A673 (cell line): Measurements from ENCODE around the gene FARP1.

Experiments
- CTCF ChIP-seq: fragments of 300-800, 200-600 bp; sonication (generic); conservative IDR thresholded peaks from 2 replicates; pipeline ENCODE4 v1.5.1; 2017; ENCODE audit warnings: low read depth, mild to moderate bottlenecking, antibody characterized with exemption, low read length, moderate library complexity, mixed read lengths
- EZH2 ChIP-seq: fragments of 200-600 bp; sonication (generic); IDR thresholded peaks from 2 replicates; pipeline ENCODE4 v1.6.1; 2017; ENCODE audit warnings: borderline replicate concordance, low read depth, mild to moderate bottlenecking, mixed read lengths, antibody characterized with exemption, low read length; ENCODE audit not compliant: poor library complexity, severe bottlenecking

GRCh38 chr13:98313922-98314292 is 171.0 kb downstream of the FARP1 start:
- TF ChIP-seq CTCF (no peak), EZH2 (no peak)
